GM19452 (cell line): Measurements from ENCODE around the gene NRG3.

Source experiments
- ATAC-seq: cut with Tn5 transposase; IDR thresholded peaks from one replicate; pipeline ENCODE4 v1.9.1; 2021; ENCODE audit not compliant: unreplicated experiment

Gene NRG3

DNA sequence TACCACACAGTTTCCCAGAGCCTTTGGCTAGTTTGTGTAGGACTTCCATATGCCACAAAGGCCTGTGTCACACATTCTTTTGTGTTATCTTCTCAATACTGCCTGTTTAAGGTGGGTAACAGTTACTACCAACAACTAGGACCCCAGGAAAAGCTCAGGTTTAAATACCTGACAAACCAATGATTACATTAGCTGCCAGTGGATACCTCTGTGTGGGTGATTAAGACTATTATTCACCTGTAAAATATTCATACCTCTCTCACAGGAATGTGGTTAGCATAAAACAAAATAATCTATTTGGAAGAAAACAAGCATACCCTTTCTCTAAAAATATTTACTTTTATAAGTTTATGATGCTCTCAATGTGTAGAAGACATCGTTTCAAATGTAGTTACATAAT is 1007.7 kb downstream of the NRG3 start:
- ATAC-seq: no peak

DNA sequence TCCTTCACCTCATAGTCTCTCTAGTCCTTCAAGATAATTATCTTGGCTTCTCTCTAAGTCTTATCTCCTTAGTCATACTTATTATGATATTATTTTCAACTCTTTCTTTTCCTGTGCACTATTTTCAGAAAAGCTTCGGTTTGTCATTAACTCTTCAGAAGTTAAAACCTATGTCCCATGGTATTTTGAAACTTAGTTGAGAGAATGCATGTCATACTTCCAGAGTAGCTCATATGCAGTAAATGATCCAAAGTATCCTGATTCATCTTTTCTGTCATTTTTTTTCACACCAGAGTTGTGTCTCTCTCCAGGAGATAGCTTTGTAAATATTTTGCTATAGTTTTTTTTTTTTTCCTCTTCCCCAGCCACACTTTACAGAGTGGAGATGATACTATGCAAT is 1008.6 kb downstream of the NRG3 start:
- ATAC-seq: no peak

DNA sequence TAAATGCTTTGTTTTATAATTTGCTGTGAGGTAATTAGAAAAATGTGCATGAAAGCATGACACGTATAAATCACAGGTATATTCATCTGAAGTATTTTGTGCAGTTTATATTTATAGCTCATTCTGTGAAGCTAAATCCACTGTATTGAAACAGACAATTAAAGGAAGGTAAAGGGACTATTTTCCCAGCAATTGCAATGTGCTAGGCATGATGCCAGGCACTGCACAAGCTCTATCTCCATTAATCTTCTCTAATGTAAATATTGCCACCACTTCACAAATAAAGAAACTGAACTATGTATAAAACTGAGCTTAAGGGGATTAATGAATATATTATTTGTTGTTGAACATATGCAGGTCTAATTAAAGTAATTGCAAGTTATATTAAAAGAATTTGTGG is 1012.5 kb downstream of the NRG3 start:
- no peak for ATAC-seq

DNA sequence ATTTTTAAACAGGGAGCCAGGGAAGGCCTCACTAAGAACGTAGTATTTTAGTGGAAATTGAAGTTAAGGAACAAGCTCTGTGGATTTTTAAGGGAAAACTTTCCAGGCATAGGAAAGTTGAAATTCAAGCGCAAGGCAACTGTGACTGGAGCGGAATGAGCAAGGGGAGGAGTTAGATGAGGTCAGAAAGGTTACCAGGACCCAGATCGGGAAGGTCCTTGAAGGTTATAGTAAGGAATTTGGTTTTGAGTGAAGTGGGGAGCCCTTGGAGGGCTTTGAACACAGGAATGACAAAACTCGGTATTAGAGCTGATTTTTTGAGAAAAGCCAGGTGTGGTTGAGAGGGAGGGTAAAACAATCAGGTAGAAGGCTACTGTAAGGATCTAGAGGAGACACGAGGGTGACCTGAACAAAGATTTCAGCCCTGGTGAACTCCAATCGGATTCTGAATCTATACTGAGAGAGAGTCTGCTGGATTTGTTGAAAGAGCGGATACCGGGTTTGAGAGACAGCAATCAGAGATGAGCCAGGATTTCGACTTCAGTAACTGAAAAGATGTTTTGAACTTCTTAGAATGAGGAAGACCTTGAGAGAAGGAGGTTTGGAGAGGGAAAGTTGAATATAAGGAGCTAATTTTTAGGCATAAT is 1013.9 kb downstream of the NRG3 start:
- no peak for ATAC-seq

DNA sequence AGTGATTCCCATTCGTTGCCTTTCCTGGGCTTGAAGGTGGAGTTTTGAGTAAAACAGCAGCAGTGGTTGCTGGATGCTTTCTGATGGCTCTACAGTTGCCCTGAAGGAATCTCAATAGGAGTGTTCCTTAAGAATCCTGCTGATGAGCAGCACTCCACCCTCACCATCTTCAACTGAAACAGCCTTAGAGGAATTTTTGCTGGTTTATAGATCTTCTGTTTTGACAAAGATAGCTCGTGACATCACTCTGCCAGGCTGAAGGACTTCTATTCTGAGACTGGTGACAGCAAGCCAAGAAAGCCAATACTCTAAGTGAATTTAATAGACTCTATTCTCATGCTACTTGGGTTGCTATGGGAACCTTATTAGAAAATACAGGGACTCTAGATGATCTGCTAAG is 1014.7 kb downstream of the NRG3 start:
- no peak for ATAC-seq

DNA sequence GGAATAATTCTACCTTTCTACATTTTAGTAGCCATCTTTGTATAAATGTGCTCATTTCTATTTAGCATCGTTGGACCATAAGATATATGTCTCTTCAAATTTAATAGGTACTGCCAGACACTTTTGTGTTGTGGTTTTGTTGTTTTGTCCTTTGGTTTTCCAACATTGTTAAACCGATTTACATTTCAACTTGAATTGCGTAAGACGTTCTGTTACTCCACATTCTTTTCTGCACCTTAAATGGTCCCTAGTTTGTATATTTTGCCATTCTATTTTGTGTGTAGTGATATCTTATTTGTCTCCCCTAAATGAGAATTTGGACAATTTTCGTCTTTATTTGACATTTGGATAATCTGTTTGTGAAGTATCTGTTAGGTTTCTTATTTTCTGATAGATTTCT is 1015.6 kb downstream of the NRG3 start:
- ATAC-seq: no peak

DNA sequence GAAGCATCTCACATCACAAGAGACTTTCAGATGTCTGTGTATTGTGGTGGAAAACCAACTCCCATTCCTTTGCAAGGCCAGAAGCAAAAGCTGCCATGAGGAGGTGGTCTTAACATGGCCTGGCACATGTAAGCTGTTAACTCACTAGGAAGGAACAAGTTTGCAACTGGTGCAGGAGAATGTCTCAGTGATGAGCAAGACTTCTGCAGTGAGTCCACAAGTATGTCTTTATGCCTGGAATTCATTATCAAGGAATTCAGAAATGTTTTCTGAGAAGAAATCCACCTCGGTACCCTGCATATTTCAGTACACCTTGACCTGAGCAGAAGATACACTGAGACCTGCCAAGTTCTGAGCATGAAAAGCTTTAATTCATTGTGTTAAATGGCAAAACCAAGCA is 1033.1 kb downstream of the NRG3 start:
- no peak for ATAC-seq

DNA sequence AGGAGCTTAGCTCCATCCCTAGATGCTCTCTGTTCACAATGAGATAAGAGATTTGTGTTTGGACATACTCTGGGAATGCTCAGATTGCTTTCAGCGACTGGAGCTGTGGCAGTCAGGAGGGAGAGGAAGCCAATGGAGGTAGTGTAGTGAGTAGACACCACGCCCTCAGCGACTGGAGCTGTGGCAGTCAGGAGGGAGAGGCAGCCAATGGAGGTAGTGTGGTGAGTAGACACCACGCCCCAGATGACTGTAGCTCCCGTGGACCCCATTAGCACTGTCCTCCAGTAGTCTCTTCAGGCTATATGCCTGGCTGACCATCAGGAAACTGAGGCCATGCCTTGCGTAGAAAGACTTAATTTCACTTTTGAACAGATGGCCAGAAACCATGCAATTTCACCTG is 1033.8 kb downstream of the NRG3 start:
- no peak for ATAC-seq

DNA sequence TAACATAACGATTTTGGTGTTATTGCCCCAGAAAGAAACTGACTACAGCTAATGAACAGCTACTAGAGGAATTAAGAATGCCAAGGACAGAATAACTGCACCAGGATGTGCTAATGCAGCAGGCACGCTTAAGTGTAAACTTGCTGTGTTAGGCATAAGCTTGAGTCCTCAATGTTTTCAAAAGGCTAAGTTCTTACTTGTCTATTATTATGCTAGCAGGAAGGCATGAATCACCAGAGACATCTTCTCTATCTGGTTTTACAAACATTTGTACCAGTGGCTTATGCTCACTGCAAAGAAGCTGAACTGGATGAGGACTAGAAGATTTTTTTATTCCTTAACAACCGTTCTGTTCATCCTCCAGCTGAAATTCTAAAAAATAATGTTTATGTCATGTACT is 1035.3 kb downstream of the NRG3 start:
- ATAC-seq: no peak

DNA sequence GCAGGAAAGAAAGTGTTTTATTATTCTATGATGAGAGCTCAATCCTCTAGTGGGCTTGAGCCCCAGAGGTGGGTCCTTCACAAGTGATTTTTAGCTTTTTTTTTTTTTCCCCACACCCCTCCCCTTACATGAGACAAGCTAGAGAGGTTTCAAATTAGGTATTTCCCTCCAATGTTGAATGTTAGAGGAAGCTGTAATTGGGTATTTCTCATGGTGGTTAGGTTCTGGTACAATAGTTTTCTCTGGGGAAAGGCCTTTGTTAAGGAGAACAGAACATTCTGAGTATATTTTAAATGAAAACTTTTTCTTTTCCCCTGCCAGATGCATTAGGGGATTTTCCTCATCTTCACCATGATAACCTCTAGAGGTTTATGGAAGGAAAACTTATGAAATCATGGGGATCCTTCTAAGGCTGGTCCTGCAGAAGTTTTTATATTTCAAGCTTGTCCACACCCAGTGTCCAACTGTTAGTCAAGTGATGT is 1039.7 kb downstream of the NRG3 start:
- no peak for ATAC-seq

DNA sequence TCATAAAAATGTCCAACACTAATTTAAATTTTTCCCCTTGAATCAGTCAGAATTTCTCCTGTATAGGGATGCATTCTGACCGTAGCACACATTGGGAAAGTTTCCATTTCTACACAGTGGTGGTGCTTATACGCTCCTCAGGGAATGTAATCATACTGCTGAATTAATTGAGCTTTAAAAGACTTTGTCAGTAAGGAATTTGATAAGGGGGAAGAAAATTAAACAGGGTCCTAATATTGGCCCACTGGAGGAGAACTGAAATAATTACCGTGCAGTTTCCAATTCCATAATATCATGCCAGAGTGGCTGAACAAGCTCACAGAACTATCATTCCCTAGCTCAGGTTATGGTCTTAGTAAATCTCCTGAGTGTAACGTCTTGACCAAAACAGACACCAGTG is 1041.9 kb downstream of the NRG3 start:
- ATAC-seq: no peak

DNA sequence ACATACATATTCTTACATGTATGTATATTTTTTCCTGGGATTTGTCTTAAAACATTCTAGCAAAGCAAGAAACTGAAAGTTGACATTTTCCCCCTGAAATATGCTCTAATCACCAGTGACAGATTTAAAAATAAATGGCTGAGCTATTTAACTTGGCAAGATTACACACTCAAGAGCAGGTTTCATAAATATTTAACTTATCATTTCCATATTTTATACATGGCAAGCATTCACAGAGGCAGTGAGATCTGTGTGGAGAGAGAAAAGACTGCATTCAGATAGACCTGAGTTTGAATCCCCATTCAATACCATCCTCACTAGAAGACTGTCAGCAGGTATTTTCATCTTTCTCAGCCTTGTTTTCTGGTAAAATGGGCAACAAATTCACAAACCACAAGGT is 1043.0 kb downstream of the NRG3 start:
- no peak for ATAC-seq

DNA sequence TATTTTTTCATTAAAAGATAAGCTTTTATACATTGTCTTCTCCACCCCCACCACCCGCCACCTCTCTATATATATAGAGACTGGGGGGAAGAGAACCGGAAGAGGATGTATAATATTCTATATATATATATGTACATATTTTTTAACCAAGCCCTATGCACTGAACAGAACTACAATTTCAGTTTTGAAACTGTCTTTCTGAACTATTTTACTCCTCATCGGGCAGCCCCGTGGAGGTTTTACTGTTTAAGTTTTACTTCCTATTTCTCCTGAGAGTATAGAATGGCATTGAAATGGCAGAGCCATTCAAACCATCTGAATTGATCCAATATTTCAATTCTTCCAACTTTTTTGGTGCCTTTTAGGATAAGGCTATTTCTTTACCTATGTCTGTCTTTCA is 1047.1 kb downstream of the NRG3 start:
- ATAC-seq: no peak

DNA sequence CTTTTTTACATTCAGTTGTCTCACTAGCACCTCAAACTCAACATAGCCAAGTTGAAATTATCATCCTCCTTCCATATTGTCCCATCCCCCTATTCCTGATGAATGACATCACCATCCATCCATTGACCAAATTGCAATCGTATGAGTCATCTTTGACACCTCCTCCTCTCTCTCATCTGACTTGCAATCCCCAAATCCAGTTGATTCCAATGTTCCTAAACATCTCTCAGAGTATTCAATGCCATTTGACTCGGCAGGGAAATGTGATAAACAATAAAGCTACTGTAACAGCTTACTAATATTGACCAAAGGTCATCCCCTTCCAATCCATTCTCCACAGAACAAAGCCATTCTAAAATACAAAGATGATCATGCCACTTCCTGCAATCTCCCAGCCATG is 1047.8 kb downstream of the NRG3 start:
- no peak for ATAC-seq

DNA sequence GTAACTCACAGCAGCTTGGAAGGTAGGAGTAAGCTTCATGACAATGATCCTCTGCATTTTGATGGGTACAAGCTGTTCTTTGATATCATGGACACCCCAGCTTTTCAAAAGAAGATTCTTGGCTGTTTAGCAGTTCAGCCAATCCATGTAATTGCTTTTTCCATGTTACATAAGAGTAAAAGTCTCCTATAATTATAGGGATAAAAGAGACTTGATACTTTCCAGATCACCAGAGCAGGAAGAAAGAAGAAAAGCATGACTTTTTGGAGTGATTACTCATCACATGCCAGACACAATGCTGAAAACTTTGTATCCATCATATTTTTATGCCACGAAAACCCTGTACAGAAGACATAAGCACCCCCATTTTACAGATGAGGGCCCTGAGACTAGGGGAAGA is 1049.7 kb downstream of the NRG3 start:
- no peak for ATAC-seq

DNA sequence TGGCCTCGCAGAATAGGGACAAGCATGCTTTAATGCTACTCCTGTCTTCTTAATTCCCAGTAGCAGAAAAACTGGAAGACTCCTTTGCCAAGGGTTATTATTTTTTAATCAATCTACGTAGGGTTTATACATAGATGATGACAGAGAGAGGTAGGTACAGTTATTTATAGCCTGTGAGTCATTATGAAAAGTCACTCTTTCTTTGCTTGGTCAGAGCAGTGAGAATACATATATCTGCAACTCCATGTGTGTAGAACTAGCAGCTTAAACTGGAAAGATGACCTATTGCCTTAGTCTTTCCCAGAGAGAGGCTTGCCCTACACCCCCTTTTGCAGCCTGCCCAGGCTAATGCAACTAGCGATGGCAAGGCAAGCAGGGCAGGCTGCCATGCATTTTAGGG is 1050.6 kb downstream of the NRG3 start:
- ATAC-seq: no peak

DNA sequence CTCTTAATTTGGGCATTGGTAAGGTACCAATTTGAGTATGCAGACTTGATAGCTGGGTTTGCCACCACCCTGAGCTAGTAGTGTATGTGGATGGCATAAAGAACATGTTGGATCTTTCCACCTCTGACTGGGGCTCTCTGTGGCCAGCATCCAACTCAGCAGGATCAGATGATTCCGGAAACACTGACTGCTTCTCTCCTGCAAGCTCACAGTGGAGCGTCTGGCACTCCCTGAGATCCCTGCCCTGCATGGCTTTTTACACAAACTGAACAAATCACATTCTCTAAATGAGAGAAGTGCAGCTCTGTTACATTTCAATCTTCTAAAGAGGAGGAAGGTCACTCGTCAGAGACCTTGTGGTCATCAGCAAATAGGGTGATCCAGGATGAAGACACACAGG is 1057.5 kb downstream of the NRG3 start:
- ATAC-seq: no peak

DNA sequence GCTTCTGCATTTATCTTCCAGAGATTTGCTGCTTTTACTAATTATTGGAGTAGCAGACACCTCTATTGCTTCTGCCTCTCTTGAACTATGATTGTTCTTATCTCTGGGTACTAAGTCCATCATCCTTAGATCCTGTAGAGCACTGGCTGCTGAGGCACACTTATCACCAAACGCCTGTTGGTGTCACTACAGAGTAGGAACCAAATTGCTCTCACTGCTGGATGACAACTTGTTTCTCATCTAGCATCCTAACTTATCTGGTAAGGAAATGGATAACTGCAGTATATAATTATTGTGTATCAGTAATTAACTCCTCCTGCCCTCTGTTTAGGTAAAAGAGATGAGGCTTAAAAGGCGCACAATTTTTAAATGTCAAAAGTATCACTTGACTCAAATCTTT is 1059.4 kb downstream of the NRG3 start:
- no peak for ATAC-seq

DNA sequence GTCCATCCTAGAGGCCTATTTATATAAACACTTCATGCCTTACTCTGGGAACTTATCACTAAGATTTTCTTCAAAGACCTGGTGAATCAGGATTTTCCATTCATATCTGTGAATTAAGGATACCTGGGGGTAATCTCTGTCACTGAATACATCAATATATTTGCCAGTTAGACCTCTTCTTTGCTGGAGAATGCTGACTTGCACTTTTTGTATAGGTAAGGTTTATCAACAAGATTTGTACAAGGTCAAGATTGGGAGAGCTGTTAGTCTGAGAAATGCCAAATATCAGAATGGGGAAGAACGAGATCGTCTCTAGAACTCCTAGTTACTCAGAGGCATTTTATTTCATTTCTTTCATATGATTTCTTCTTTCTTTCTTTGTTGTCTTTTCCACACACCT is 1060.0 kb downstream of the NRG3 start:
- ATAC-seq: no peak

DNA sequence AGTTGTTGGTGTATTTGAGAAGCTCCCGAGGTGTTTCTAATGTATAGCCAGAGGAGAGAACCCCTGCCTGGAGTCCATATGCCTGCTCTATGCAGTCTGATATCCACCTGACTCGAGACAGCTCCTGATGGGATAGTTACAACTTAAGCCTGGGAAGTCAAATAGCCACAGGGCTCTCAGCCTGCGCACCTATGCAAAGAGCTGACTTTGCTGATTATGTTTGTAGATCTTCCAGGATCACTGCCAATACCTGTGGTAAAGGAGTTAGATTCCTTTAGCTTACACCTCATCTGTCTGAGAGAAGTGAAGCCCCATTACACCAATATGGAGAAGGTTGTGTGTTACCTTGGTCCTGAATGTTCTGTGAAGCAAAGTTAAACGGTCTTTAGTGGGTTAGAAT is 1063.3 kb downstream of the NRG3 start:
- ATAC-seq: no peak

DNA sequence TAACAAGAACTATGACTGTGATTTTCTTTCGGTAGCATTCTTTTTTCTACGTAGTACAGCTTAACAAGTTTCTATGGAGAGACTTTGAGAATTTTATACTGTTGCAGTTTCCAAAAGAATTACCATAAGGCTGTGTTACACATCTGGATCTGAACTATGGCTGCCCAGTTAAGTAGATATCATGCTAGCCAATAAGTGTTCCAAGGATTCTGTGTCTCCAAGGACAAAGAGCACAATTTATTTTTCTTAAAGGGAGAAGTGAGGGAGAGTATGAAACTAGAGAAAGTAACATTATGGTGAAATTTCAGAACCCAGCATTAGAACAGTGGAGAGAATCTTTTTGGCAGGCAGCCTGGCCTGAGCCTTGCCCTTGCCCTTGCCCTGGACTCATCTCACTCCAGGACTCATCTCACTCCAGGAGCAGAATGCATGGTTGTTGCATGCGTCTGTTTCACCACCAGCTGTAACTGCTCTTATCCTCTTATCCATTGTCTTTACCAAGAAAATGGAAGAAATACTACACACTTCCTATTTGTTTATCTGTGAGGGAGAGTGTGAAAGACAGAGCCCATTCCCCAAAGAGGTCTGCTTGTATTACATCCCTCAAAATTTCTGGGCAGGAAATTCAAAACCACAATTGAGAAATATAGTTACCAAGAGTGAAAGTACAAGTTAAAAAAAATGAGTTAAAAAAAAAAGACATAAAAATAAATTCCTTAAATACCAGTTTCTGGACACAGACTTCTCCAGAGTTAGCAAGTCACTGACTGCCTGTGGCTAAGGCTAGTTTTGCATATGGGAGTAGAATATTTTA is 1067.5 kb downstream of the NRG3 start:
- no peak for ATAC-seq

DNA sequence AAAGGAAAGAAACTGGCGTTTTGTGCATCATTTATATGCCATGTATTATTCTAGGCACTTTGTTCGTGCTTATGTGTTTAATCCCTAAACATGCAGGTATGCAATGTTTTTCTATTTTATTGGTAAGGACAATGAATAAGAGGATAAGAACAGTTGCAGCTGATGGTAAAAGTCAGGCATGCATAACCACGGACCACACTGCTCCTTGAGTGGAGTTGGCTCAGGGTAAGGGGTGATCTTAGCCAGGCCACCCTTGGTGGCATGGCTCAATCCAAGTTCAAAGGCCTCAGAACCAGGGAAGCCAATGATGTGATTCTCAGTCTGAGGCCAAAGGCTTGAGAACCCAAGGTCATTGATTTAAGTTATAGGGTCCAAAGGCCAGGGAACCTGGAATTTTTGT is 1068.1 kb downstream of the NRG3 start:
- ATAC-seq: no peak
